ES-I3 (cell line): ENCODE results near the gene PHF14.

Experiments used
- H3K36me3 ChIP-seq: 2 replicates; pipeline ENCODE4 v1.6.1; 2013; ENCODE audit warnings: mild to moderate bottlenecking, low read length, control low read depth, moderate library complexity; ENCODE audit not compliant: insufficient read depth
- H3K4me1 ChIP-seq: 2 replicates; pipeline ENCODE4 v1.6.1; 2013; ENCODE audit warnings: mild to moderate bottlenecking, control low read depth, low read length; ENCODE audit not compliant: insufficient read depth
- H3K9ac ChIP-seq: 2 replicates; pipeline ENCODE4 v1.6.1; 2013; ENCODE audit warnings: low read depth, mild to moderate bottlenecking, low read length, moderate library complexity
- H3K9me3 ChIP-seq: 2 replicates; pipeline ENCODE4 v1.6.1; 2013; ENCODE audit warnings: mild to moderate bottlenecking, low read length, moderate library complexity; ENCODE audit not compliant: control insufficient read depth, insufficient read depth

The PHF14 gene

GRCh38 chr7:11109659-11110058 lies 136.0 kb downstream of the PHF14 start:
- H3K36me3 ChIP-seq = no peaks in the 10 kb centered on the region
- H3K9ac ChIP-seq = no peak overlapping the region
- H3K4me1 ChIP-seq = no peaks in the 10 kb centered on the region
- H3K9me3 ChIP-seq = no peaks in the 10 kb centered on the region

- H3K9ac ChIP-seq = no peak overlapping the region
- no peaks in the 10 kb centered on the region for H3K36me3 ChIP-seq
- H3K9me3 ChIP-seq = no peaks in the 10 kb centered on the region
- H3K4me1 ChIP-seq = no peaks in the 10 kb centered on the region
These were observed 146.5 kb downstream of the PHF14 start for GRCh38 chr7:11120068-11120664.

- Histone ChIP-seq H3K9me3 (no peaks in the 10 kb centered on the region), H3K9ac (no peak overlapping the region), H3K36me3 (no peaks in the 10 kb centered on the region), H3K4me1 (no peaks in the 10 kb centered on the region)
These were observed 147.1 kb downstream of the PHF14 start for GRCh38 chr7:11120675-11121220.

- Histone ChIP-seq H3K9ac (no peak overlapping the region), H3K9me3 (no peaks in the 10 kb centered on the region), H3K4me1 (peaks cover 12% of the 10 kb centered on the region; the same call in 1 of the 2 replicates), H3K36me3 (no peaks in the 10 kb centered on the region)
These were observed 151.3 kb downstream of the PHF14 start for GRCh38 chr7:11124856-11125559.

GRCh38 chr7:11127114-11127785 lies 153.6 kb downstream of the PHF14 start:
- Histone ChIP-seq H3K4me1 (peaks cover 12% of the 10 kb centered on the region; the same call in 1 of the 2 replicates), H3K9me3 (no peaks in the 10 kb centered on the region), H3K9ac (no peak overlapping the region), H3K36me3 (no peaks in the 10 kb centered on the region)

GRCh38 chr7:11127988-11128387 lies 154.3 kb downstream of the PHF14 start:
- Histone ChIP-seq H3K9ac (no peak overlapping the region), H3K9me3 (no peaks in the 10 kb centered on the region), H3K4me1 (peaks cover 12% of the 10 kb centered on the region; the same call in 1 of the 2 replicates), H3K36me3 (no peaks in the 10 kb centered on the region)

GRCh38 chr7:11128498-11128897 lies 154.8 kb downstream of the PHF14 start:
- Histone ChIP-seq H3K36me3 (no peaks in the 10 kb centered on the region), H3K9me3 (no peaks in the 10 kb centered on the region), H3K4me1 (peaks cover 12% of the 10 kb centered on the region; the same call in 1 of the 2 replicates), H3K9ac (no peak overlapping the region)

- H3K36me3 ChIP-seq = no peaks in the 10 kb centered on the region
- H3K4me1 ChIP-seq = peaks cover 12% of the 10 kb centered on the region; the same call in 1 of the 2 replicates
- no peaks in the 10 kb centered on the region for H3K9me3 ChIP-seq
These were observed 156.3 kb downstream of the PHF14 start for GRCh38 chr7:11130012-11130411.

GRCh38 chr7:11130601-11131000 lies 156.9 kb downstream of the PHF14 start:
- H3K9ac ChIP-seq = no peak overlapping the region
- peaks cover 12% of the 10 kb centered on the region; the same call in 1 of the 2 replicates for H3K4me1 ChIP-seq
- H3K9me3 ChIP-seq = no peaks in the 10 kb centered on the region
- H3K36me3 ChIP-seq = no peaks in the 10 kb centered on the region

More at GRCh38 chr7:11130012-11130411, 156.3 kb downstream of the PHF14 start:
- no peak overlapping the region for H3K9ac ChIP-seq

- H3K9me3 ChIP-seq = no peaks in the 10 kb centered on the region
- peaks cover 7% of the 10 kb centered on the region; the same call in 1 of the 2 replicates for H3K4me1 ChIP-seq
- H3K9ac ChIP-seq = no peak overlapping the region
- H3K36me3 ChIP-seq = no peaks in the 10 kb centered on the region
These were observed 159.8 kb downstream of the PHF14 start for GRCh38 chr7:11133436-11133959.

- no peaks in the 10 kb centered on the region for H3K36me3 ChIP-seq
- no peaks in the 10 kb centered on the region for H3K9me3 ChIP-seq
- no peak overlapping the region for H3K9ac ChIP-seq
- no peaks in the 10 kb centered on the region for H3K4me1 ChIP-seq
These were observed 161.9 kb downstream of the PHF14 start for GRCh38 chr7:11135573-11135972.

- Histone ChIP-seq H3K4me1 (no peaks in the 10 kb centered on the region), H3K9ac (no peak overlapping the region), H3K36me3 (no peaks in the 10 kb centered on the region), H3K9me3 (no peaks in the 10 kb centered on the region)
These were observed 167.9 kb downstream of the PHF14 start for GRCh38 chr7:11141541-11141940.

- H3K36me3 ChIP-seq = no peaks in the 10 kb centered on the region
- H3K9me3 ChIP-seq = no peaks in the 10 kb centered on the region
These were observed 180.0 kb downstream of the PHF14 start for GRCh38 chr7:11153694-11154093.

GRCh38 chr7:11155883-11156282 lies 182.2 kb downstream of the PHF14 start:
- Histone ChIP-seq H3K36me3 (no peaks in the 10 kb centered on the region), H3K4me1 (no peaks in the 10 kb centered on the region), H3K9ac (no peak overlapping the region), H3K9me3 (no peaks in the 10 kb centered on the region)

More at GRCh38 chr7:11153694-11154093, 180.0 kb downstream of the PHF14 start:
- Histone ChIP-seq H3K4me1 (no peaks in the 10 kb centered on the region), H3K9ac (no peak overlapping the region)
